H1 (cell line): ENCODE measurements around the gene NKAIN2.

Experiments used
- JUND ChIP-seq: IDR thresholded peaks from 2 replicates; pipeline ENCODE4 v1.6.1; 2011; ENCODE audit warnings: mild to moderate bottlenecking, improper control_type of control experiment, low read length
- KDM5A ChIP-seq: fragments of 200-600 bp; IDR thresholded peaks from 2 replicates; pipeline ENCODE4 v1.7.1; 2012; ENCODE audit warnings: mild to moderate bottlenecking, low read length, inconsistent platforms, mixed read lengths
- TF ChIP-seq, protein P1 (sequence below), 3 experiments: IDR thresholded peaks; 1 replicate in 2 of 3; 2 replicates in 1 of 3; pipeline versions ENCODE4 v1.5.1 to v1.6.1; 2011; ENCODE audit warnings: low read length in 3 of 3, mild to moderate bottlenecking in 3 of 3, inconsistent platforms in 2 of 3, low read depth in 1 of 3, moderate library complexity in 1 of 3; ENCODE audit not compliant: insufficient read depth in 1 of 3; ENCODE audit errors: control extremely low read depth in 1 of 3

DNA sequence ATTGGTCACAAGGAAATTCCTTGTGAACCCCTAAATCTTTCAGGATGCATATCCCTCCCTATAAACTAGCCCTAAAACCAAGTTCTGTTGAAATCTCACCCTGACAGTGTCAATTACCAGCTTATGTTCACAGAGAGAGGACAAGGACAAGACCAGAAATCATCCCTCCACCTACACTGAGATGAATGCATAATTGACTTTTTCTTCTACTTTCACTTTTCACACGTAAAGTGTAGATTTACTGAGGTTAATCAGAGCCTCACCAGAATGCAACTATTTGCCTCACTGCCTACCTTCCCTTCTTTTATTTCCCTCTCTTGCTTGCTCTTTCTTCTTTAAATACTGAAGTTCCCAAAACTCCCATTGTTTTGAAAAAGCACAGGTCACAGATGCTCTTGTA, 15.3 kb upstream of the NKAIN2 start:
- TF ChIP-seq JUND (no peak), KDM5A (no peak)
- TF ChIP-seq, protein P1, sequence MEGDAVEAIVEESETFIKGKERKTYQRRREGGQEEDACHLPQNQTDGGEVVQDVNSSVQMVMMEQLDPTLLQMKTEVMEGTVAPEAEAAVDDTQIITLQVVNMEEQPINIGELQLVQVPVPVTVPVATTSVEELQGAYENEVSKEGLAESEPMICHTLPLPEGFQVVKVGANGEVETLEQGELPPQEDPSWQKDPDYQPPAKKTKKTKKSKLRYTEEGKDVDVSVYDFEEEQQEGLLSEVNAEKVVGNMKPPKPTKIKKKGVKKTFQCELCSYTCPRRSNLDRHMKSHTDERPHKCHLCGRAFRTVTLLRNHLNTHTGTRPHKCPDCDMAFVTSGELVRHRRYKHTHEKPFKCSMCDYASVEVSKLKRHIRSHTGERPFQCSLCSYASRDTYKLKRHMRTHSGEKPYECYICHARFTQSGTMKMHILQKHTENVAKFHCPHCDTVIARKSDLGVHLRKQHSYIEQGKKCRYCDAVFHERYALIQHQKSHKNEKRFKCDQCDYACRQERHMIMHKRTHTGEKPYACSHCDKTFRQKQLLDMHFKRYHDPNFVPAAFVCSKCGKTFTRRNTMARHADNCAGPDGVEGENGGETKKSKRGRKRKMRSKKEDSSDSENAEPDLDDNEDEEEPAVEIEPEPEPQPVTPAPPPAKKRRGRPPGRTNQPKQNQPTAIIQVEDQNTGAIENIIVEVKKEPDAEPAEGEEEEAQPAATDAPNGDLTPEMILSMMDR (IDR thresholded peaks at IDR 0.05; ENCODE audit: control extremely low read depth in 1 of 3, insufficient read depth in 1 of 3, low read depth in 1 of 3, low read length in 3 of 3), result no peak
